Endothelial cell (in vitro differentiated cells): ENCODE measurements around the gene SRRD. TPM values are rescaled to one million over a fixed set of nuclear protein-coding genes. Genes with fewer than 3 reads are reported as not detected.

ENCODE experiments used
- DNase-seq: peaks from one replicate; pipeline ENCODE4 v3.0.0; 2021; ENCODE audit warnings: low spot score
- H3K27ac Mint-ChIP-seq: one replicate; pipeline ENCODE4 v1.8.0; 2021; ENCODE audit warnings: mixed read lengths, inconsistent platforms; ENCODE audit not compliant: unreplicated experiment
- H3K27me3 Mint-ChIP-seq: one replicate; pipeline ENCODE4 v1.8.0; 2021; ENCODE audit warnings: mild to moderate bottlenecking, moderate library complexity, mixed read lengths, inconsistent platforms; ENCODE audit not compliant: unreplicated experiment
- H3K36me3 Mint-ChIP-seq: one replicate; pipeline ENCODE4 v1.8.0; 2021; ENCODE audit warnings: mild to moderate bottlenecking, low read depth, mixed read lengths, inconsistent platforms; ENCODE audit not compliant: unreplicated experiment
- H3K4me1 Mint-ChIP-seq: one replicate; pipeline ENCODE4 v1.8.0; 2021; ENCODE audit warnings: mild to moderate bottlenecking, mixed read lengths, inconsistent platforms; ENCODE audit not compliant: unreplicated experiment
- H3K4me3 Mint-ChIP-seq: one replicate; pipeline ENCODE4 v1.8.0; 2021; ENCODE audit warnings: mild to moderate bottlenecking, mixed read lengths, inconsistent platforms; ENCODE audit not compliant: unreplicated experiment
- H3K9me3 Mint-ChIP-seq: one replicate; pipeline ENCODE4 v1.8.0; 2021; ENCODE audit warnings: mixed read lengths, inconsistent platforms; ENCODE audit not compliant: unreplicated experiment
- total RNA-seq: library from RNA; stranded (reverse); fragmentation: NEBNext Ultra II Directional; extraction: Animal tissue kit (Norgen Biotek cat#: 25700); gene quantifications from one replicate; pipeline ENCODE4 v1.2.1, GENCODE V29; 2021; ENCODE audit not compliant: unreplicated experiment
- TF ChIP-seq, protein P1 (sequence below): fragments of 200-600 bp; sonication (generic); IDR thresholded peaks from one replicate; pipeline ENCODE4 v1.5.0; 2021; ENCODE audit warnings: antibody characterized with exemption; ENCODE audit not compliant: unreplicated experiment

Gene SRRD
- total RNA-seq, 1 donor from 2014 or later, result 19.5 TPM

DNA sequence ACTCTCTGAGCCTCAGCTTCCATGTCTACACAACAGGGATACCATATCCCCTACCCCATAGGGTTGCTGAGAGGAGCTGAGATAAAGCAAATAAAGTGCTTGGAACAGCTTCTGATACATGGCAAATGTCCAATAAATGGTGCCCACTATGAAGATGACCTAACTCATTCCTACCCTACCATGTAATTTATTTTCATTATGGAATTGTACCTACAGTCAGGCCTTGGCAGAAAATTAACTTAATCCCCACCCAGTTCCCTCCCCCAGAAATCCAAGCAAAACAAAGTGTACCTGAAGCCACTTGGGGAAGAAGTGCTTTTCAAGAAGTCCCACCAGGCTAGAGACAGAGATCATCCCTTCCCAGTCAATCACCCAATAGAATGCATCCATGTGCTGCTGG, 10.8 kb downstream of the SRRD start:
- DNase-seq, result no peak
- peaks cover 37% of the 10 kb centered on the region for H3K36me3 Mint-ChIP-seq
- TF ChIP-seq, protein P1, sequence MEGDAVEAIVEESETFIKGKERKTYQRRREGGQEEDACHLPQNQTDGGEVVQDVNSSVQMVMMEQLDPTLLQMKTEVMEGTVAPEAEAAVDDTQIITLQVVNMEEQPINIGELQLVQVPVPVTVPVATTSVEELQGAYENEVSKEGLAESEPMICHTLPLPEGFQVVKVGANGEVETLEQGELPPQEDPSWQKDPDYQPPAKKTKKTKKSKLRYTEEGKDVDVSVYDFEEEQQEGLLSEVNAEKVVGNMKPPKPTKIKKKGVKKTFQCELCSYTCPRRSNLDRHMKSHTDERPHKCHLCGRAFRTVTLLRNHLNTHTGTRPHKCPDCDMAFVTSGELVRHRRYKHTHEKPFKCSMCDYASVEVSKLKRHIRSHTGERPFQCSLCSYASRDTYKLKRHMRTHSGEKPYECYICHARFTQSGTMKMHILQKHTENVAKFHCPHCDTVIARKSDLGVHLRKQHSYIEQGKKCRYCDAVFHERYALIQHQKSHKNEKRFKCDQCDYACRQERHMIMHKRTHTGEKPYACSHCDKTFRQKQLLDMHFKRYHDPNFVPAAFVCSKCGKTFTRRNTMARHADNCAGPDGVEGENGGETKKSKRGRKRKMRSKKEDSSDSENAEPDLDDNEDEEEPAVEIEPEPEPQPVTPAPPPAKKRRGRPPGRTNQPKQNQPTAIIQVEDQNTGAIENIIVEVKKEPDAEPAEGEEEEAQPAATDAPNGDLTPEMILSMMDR, result no peak
- peaks cover 4% of the 10 kb centered on the region for H3K4me1 Mint-ChIP-seq
- H3K27me3 Mint-ChIP-seq, result peaks cover 1% of the 10 kb centered on the region
- peak overlapping the region; percentile 51 for H3K4me3 Mint-ChIP-seq
- no peak overlapping the region for H3K27ac Mint-ChIP-seq
- H3K9me3 Mint-ChIP-seq, result no peaks in the 10 kb centered on the region

DNA sequence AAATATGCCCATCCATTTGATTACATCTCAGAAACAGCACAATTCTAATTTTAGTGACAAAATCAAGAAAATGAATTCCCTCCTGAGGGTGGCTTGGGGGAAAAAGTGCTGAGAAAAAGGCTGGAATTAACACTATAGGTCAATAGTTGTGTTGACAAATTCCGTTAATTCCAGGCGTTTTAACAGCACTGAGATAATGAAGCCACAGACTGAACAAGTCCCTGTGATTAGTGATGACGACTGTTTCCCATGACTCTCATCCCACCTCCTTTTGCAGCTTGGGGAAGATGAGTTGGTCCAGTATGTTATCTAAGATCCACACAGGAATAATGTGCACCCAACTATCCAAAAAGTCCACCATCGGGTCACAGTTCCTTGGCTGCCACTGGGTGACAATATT, 12.8 kb downstream of the SRRD start:
- DNase-seq, result no peak
- TF ChIP-seq, protein P1, result no peak
- Mint-ChIP-seq H3K4me1 (no peaks in the 10 kb centered on the region), H3K27ac (no peak overlapping the region), H3K4me3 (no peak overlapping the region), H3K36me3 (peaks cover 36% of the 10 kb centered on the region), H3K27me3 (peaks cover 1% of the 10 kb centered on the region), H3K9me3 (no peaks in the 10 kb centered on the region)

DNA sequence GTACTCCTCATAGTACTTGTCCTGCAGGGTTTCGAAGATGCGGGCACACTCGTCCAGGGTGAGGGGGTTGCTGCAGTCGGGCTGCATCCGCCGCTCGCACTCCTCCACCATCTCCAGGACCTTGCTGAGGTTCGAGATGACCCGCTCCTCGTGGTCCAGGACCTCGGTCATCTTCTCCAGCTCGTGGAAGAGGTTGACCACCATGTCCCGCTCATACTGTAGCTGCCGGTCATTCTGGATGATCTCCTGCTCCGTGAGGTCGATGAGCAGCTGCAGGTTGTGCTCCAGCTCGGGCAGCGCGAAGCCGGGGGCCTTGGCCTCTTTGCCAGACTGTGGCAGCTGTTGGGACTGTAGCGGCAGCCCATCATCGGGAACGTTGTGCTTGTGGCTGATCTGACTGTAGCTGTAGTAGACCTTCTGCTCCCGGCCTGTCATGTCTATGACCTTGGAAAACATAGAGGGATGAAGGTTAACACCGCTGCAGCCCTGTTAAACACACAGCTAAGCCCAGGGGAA, 15.6 kb downstream of the SRRD start:
- H3K4me3 Mint-ChIP-seq, result no peak overlapping the region
- H3K27ac Mint-ChIP-seq, result no peak overlapping the region
- no peaks in the 10 kb centered on the region for H3K9me3 Mint-ChIP-seq
- H3K36me3 Mint-ChIP-seq, result peaks cover 42% of the 10 kb centered on the region
- H3K4me1 Mint-ChIP-seq, result peaks cover 12% of the 10 kb centered on the region
- TF ChIP-seq, protein P1, result no peak
- H3K27me3 Mint-ChIP-seq, result peaks cover 3% of the 10 kb centered on the region
- DNase-seq, result no peak

DNA sequence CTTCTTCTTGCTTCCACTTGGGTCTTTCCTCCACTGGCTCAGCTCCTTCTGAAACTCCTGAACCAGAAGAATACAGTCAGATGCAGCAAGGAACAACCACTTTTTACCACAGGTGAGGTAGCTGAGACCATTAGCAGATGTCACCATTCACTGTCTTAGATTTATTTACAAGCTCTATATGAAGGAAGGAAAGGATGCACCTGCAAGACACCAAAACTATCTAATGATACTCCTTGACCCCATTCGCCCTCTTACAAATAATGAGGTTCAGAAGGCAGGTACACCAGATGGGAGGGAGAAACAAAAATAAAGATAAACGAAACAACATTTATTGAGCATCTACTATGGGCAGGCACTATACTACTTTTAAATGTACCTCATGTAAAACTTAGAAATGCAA, 18.3 kb downstream of the SRRD start:
- H3K9me3 Mint-ChIP-seq, result no peaks in the 10 kb centered on the region
- DNase-seq, result no peak
- no peak overlapping the region for H3K4me3 Mint-ChIP-seq
- peaks cover 49% of the 10 kb centered on the region for H3K36me3 Mint-ChIP-seq
- no peak overlapping the region for H3K27ac Mint-ChIP-seq
- peaks cover 12% of the 10 kb centered on the region for H3K4me1 Mint-ChIP-seq
- peaks cover 3% of the 10 kb centered on the region for H3K27me3 Mint-ChIP-seq
- TF ChIP-seq, protein P1, result no peak

DNA sequence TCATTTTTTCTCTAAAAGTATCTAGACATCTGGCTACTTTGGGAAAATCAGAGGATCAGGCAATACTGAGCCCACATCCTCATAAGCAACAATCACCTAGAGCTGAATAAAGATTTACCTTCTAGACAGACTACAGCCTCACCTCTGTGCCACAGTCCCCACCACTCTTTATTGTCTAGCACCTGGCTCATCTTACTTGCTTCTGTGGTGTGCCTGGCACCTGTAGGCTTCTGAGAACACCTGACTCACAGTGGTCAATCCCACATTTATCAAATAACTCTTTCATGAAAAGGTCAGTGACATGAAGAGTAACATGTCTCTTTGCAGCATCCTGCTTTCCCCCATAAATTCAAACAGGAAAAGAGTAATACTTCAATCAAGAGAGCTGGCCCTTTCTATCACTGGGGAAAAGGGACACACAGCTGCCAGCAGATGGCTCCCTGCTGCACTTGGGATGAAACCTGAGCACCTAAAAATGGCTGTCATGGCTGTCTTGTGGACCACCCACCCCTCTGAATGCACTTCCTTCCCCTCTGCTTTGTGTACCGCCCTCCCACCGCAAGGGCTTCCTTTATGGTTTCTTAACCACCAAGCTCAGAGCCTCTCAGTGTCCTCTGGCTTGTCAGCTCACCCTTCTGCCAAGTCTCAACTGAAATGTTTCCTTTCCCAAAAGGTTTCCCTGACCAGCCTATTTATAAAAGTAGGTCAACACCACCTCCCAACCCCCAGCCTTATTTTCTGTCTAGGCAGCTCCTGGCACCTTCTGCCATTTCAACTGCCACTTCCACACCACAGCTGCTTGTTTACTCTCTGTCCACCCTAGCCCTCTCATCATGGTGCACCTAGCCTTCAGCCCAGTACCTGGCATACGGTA, 19.2 kb downstream of the SRRD start:
- Mint-ChIP-seq H3K4me3 (peak overlapping the region; percentile 68), H3K4me1 (peaks cover 12% of the 10 kb centered on the region), H3K27ac (peak overlapping the region; percentile 94), H3K27me3 (peaks cover 2% of the 10 kb centered on the region), H3K36me3 (peaks cover 43% of the 10 kb centered on the region), H3K9me3 (no peaks in the 10 kb centered on the region)
- DNase-seq, result peak; percentile 64
- TF ChIP-seq, protein P1, result no peak
